SH-SY5Y (cell line): Measurements from ENCODE around the gene LCNL1.

ENCODE experiments used
- GATA2 ChIP-seq: IDR thresholded peaks from 2 replicates; pipeline ENCODE4 v1.6.1; 2011; ENCODE audit warnings: mild to moderate bottlenecking, low read depth, low read length
- GATA3 ChIP-seq: IDR thresholded peaks from 2 replicates; pipeline ENCODE4 v1.6.1; 2011; ENCODE audit warnings: low read depth, mild to moderate bottlenecking, low read length, moderate library complexity

GRCh38 chr9:136968333-136969127 lies 14.3 kb upstream of the LCNL1 start:
- TF ChIP-seq GATA3 (no peak), GATA2 (no peak)
